Measurements from ENCODE around the gene ARFRP1. TPM values are rescaled to one million over a fixed set of nuclear protein-coding genes. Genes with fewer than 3 reads are reported as not detected.

The ARFRP1 gene
- total RNA-seq, 1 experiment from 2014 or later, result 30.2 TPM

DNA sequence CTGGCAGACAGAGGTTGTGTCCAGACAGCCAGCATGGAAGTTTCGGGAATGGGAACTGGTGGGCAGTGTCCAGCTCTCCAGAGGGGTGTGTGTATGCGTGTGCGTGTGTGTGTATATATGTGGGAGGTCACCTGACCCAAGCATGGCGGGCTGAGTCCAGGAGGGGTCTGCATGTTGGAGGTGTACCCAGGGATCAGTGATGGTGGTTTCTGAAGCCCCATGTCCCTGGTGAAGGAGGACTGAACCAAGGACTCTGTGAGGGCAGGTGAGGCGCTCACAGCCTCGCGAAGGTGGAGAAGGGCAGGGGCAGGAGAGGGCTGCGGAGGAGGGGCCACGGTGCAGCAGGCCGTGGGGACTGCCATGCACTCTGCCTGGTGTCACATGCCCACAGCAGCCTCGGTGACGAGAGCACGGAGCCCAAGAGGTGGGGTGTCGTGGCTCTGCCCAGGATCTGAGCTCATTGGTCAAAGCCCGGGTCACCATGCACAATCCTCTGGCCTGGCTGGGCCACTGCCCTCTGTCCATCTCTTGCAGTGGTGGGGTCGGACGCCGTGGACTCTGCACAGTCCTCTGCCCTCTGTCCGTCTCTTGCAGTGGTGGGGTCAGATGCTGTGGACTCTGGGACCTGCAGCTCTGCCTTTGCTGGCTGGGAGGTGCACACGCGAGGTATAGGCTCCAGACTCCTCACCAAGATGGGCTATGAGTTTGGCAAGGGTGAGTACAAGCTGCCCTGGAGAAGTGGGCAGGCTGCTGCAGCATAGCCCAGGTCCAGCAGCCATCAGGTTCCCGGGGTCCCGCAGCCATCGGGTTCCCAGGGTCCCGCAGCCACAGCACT, 26.6 kb upstream of the ARFRP1 start (continued):
- no peak for TF ChIP-seq RELA (CRISPR knock-in tag; IDR thresholded peaks at IDR 0.05; ENCODE audit: borderline replicate concordance)

DNA sequence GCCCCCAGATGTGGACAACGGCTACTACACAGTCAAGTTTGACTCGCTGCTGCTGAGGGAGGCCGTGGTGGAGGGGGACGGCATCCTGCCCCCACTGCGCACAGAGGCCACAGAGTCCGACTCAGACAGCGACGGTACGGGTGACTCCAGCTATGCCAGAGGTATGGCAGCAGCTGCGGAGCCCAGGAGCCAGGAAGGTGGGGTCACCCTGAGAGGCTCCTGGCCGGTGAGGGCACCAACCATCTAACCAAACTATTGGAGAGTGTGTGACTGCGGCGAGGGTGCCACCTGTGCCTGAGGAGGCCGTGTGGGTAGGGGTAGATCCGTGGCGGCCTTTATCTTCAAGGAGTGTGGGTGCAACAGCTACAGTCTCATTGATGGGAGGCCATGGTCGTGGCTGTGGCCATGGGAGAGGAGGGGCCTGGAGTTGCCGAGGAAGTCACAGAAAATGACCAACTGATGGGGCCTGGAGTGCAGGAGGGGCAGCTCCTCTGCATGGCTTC, 25.9 kb upstream of the ARFRP1 start:
- POLR2A ChIA-PET, result no interaction called here
- no peak overlapping the region for H3K4me3 Mint-ChIP-seq
- CTCF ChIA-PET, result no interaction called here
- peaks cover 8% of the 10 kb centered on the region; the same call in 1 of the 2 replicates for H3K36me3 Mint-ChIP-seq
- H3K27ac Mint-ChIP-seq, result no peak overlapping the region; the same call in 1 of the 2 replicates
- H3K27me3 Mint-ChIP-seq (ENCODE audit: low read depth), result no peaks in the 10 kb centered on the region
- no peaks in the 10 kb centered on the region for H3K9me3 Mint-ChIP-seq
- DNase-seq (ENCODE audit: low spot score) (no peak), ATAC-seq (no peak)
- TF ChIP-seq, protein P1, sequence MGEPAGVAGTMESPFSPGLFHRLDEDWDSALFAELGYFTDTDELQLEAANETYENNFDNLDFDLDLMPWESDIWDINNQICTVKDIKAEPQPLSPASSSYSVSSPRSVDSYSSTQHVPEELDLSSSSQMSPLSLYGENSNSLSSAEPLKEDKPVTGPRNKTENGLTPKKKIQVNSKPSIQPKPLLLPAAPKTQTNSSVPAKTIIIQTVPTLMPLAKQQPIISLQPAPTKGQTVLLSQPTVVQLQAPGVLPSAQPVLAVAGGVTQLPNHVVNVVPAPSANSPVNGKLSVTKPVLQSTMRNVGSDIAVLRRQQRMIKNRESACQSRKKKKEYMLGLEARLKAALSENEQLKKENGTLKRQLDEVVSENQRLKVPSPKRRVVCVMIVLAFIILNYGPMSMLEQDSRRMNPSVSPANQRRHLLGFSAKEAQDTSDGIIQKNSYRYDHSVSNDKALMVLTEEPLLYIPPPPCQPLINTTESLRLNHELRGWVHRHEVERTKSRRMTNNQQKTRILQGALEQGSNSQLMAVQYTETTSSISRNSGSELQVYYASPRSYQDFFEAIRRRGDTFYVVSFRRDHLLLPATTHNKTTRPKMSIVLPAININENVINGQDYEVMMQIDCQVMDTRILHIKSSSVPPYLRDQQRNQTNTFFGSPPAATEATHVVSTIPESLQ (CRISPR knock-in tag; IDR thresholded peaks at IDR 0.05), result no peak
- TF ChIP-seq ETV6 (CRISPR knock-in tag; IDR thresholded peaks at IDR 0.05) (no peak), FOXK1 (CRISPR knock-in tag; IDR thresholded peaks at IDR 0.05) (no peak), ZNF263 (CRISPR knock-in tag; IDR thresholded peaks at IDR 0.05; ENCODE audit: low read depth) (no peak), GTF2I (CRISPR knock-in tag; conservative IDR thresholded peaks at IDR 0.05) (no peak), NR1H2 (CRISPR knock-in tag; IDR thresholded peaks at IDR 0.05) (no peak), ZNF121 (CRISPR knock-in tag; IDR thresholded peaks at IDR 0.05) (no peak), MYBL2 (CRISPR knock-in tag; IDR thresholded peaks at IDR 0.05) (no peak), SP1 (CRISPR knock-in tag; conservative IDR thresholded peaks at IDR 0.05) (no peak), TP53 (CRISPR knock-in tag; IDR thresholded peaks at IDR 0.05) (no peak)
- TF ChIP-seq, protein P2, sequence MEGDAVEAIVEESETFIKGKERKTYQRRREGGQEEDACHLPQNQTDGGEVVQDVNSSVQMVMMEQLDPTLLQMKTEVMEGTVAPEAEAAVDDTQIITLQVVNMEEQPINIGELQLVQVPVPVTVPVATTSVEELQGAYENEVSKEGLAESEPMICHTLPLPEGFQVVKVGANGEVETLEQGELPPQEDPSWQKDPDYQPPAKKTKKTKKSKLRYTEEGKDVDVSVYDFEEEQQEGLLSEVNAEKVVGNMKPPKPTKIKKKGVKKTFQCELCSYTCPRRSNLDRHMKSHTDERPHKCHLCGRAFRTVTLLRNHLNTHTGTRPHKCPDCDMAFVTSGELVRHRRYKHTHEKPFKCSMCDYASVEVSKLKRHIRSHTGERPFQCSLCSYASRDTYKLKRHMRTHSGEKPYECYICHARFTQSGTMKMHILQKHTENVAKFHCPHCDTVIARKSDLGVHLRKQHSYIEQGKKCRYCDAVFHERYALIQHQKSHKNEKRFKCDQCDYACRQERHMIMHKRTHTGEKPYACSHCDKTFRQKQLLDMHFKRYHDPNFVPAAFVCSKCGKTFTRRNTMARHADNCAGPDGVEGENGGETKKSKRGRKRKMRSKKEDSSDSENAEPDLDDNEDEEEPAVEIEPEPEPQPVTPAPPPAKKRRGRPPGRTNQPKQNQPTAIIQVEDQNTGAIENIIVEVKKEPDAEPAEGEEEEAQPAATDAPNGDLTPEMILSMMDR (IDR thresholded peaks at IDR 0.05), result no peak
- TF ChIP-seq, protein P3, sequence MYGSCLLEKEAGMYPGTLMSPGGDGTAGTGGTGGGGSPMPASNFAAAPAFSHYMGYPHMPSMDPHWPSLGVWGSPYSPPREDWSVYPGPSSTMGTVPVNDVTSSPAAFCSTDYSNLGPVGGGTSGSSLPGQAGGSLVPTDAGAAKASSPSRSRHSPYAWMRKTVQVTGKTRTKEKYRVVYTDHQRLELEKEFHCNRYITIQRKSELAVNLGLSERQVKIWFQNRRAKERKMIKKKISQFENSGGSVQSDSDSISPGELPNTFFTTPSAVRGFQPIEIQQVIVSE (CRISPR knock-in tag; IDR thresholded peaks at IDR 0.05; ENCODE audit: borderline replicate concordance), result no peak
- H3K4me1 Mint-ChIP-seq, result no peaks in the 10 kb centered on the region

DNA sequence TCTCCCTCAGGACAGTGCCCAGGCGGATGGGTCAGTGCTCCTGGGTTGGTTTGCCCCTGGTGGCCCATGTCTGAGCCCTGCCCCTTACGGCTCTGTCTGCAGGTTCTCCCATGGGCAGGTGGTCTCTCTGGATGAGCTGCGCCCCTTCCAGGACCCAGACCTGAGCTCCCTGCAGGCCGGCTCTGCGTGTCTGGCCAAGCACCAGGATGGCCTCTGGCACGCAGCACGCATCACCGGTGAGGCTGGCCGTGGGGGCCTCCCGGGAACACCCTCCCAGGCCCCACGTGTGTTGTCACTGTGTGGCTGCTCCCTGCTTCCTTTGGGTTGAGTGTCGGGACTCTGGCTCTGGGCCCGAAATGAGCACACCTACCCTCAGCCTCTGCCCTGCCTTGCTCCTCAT, 25.3 kb upstream of the ARFRP1 start:
- DNase-seq (ENCODE audit: low spot score), result no peak

More for the DNA sequence above, 25.3 kb upstream of the ARFRP1 start:
- Mint-ChIP-seq H3K27me3 (ENCODE audit: low read depth) (no peaks in the 10 kb centered on the region), H3K9me3 (no peaks in the 10 kb centered on the region), H3K36me3 (peaks cover 8% of the 10 kb centered on the region; the same call in 1 of the 2 replicates), H3K27ac (no peak overlapping the region), H3K4me3 (no peak overlapping the region), H3K4me1 (no peaks in the 10 kb centered on the region)
- ChIA-PET POLR2A (no interaction called here), CTCF (no interaction called here)
- TF ChIP-seq SP1 (CRISPR knock-in tag; conservative IDR thresholded peaks at IDR 0.05), result no peak
- TF ChIP-seq FOXP1 (CRISPR knock-in tag; IDR thresholded peaks at IDR 0.05; ENCODE audit: borderline replicate concordance), result no peak
- no peak for ATAC-seq
